CD4-positive, alpha-beta T cell treated with Interleukin-10 for 1 hour (primary cell): ENCODE measurements around the gene PRCD.

Source experiments
- DNase-seq: peaks from one replicate; pipeline ENCODE4 v3.0.0-alpha.2; 2020

The PRCD gene, protein sequence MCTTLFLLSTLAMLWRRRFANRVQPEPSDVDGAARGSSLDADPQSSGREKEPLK

DNA sequence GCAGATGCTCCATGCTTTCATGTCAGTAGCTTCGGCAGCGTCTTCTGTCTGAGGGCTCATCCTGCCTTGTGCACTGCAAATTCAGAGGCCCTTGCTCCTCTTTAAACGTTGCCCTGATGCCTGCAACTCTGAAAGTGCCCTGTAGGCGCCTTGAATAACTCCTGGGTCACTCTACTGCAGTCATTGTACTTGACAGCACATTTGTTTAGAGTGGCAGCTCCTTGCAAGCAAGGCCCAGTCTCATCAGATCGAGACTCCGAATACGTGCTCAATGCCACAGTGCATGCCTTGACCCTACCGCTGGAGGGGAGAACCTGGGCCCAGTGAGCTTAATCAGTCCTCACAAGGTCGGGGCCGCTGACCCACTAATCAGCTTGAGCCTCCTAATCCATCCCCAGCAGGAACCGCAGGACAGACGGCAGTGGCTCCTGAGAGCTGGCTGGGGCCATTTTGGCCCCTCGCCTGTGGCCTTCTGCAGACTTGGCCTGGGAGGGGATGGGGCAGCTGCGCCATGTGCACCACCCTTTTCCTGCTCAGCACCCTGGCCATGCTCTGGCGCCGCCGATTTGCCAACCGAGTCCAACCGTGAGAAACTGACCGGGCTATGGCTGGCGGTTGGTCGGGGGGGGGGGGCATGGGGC lies at the start of gene PRCD:
Gene PRCD (plus strand): TSS at position 414 of the 641 bp plus-strand sequence. CDS start 98 bp downstream, at position 512.
- no peak for DNase-seq

DNA sequence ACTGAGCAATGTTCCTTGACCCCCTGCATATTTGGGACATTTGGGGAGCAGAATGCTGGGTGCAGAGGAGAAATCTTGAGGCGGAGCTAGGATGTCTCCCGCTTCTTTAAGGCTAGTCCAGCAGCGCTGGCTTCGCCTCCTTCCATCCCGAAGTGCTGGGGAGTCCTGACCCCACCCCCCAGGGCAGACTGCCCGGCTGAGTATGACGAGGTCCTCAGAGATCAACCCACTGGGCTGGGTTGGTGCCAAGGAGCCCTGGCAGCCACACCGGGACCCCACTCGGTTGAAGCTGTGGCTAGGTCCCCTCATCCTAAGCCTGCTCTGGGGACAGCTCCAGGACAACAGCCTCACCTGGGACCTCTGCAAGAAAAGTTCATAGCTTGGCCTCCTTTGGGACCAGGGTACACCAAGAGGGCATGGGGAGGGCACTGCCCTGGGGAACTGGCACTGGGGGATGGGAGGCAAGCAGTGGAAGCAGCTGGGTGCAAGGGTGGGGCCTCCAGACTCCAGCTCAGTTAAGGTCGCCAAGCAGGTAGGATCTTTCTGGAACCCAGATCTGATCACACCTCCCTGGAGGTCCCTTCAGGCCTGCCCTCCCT lies 49.6 kb upstream of the PRCD start:
- DNase-seq, result no peak

DNA sequence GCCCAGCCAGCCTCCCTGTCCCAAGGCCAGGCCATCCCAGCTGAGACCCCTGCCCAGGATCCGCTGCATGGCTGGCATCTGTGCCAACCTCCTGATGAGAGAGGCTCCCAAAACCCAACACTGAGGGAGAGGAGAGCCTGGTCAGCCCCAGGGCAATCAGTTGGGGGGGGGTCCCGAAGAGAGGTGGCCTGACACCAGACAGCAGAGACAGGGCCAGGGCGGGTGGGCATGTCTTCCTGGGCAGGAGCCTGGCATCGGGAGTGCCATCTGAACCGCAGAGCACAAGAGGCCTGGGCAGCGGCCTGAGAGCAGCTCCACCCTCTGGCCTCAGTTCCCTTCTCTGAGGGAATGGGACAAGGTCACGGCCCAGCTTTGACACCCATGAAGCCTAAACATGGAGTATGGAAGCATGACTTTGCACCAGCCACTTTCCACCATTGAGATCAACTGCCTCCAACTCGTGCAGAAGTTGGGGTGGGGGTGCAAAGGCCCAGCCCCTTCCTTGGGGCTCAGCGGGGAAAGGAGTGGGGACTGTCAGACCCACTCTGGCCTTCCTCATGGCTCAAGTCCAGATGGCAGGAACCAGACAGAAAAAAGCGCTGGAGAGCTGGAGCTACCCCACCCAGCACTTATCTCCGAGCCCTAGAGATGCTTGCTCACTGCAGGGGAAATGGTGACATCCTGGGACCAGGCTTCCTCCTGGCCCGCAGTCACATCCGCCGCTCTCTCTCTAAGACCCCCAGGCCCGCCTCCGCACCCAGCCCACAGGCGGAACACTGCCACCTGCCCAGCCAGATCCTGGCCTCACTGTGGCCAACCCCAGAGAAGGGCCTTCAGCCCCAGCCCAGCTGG lies 48.3 kb upstream of the PRCD start:
- DNase-seq, result no peak

DNA sequence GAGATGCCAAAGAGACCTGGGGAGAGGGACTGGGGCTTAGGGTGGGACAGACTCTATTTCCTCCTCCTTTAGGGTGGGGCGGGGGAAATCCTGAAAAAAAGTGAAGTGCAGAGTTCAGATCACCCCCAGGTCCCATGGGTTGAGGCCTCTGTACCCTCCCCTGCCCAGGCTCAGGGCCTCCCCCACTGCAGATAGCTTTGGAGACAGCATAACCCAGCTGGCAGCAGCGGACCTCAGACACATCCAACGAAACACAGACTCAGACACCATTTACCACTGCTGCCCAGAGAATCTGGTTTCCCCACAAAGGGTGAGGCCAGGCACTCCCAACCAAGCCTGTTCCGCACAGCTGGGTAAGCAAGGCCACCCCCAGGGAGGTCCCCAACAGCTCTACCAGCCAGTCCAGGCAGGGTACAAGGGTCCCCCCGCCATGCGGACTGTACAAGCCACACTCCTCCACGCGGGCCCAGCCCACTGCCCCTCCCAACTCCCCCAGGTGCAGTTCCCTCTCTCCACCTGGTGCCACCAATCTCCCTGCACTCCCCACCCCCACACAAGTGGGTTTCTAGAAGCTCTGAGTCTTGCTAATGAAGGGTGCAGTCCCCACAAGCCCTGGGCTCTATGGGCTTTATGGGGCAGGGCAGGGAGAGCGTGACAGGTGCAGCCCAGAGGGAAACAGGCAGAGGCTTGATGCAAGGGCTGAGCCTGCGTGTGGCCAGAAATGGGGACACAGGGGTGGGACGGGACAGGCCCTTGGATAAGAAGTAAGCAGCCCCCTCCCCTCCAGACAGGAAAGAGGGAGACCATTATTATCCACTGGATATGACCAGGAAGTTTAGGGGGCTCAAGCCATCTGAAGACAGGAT lies 47.5 kb upstream of the PRCD start:
- DNase-seq, result peak; percentile 17

DNA sequence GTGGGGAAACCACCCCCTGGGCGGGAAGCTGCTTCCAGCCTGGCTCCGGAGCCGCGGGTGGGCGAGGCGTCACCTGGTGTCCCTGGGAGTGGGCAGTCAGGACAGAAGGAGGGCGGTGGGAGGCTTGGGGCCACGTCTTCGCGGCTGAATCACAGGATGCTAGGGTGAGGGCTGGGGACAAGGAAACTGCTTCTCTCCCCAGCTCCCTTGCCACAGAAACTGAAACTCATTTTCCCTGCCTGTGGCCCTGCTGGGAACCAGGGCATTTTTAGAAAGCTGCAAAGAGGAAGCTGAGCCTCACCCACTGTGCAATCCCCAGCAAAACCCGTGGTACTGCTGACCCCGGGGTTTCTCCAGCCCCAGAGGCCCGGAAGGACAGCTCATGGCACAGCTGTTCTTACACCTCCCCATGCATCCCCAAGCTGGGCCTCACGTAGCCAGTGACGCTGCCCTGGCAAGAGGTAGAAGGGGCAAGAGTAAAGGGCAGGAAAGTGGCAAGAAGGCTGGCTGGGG lies 46.8 kb upstream of the PRCD start:
- peak; percentile 56 for DNase-seq

DNA sequence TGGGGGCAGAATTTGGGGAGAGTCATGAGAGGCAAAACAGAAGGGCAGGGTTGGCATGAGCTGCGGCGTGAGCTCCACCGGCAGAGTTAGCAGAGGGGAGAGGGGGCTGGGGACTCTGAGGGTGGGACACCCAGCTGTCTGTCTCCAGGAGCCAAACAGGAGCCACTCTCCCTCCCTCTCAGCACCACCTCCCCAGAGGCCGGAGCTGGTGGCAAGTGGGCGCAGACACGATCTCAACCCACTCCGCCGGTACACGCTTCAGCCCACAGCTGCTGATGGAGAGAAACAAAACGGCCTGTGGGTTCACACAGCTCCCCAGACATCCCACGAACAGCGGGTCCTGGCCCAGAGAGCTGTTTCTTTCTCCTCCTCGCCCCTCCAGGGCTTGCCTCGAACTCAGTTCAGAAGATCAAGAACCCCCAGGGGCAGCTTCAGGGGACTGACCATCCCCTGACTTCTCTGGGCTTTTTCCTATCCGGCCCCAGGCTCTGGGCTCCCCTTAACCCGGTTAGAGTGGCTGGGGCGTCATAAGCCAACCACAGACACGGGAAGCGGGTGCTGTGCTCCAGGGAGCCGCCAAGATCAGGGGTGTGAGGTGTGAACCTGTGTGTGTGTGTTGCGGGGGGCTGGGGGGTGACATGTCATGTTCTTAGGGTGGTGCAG lies 46.2 kb upstream of the PRCD start:
- DNase-seq, result peak; percentile 47

DNA sequence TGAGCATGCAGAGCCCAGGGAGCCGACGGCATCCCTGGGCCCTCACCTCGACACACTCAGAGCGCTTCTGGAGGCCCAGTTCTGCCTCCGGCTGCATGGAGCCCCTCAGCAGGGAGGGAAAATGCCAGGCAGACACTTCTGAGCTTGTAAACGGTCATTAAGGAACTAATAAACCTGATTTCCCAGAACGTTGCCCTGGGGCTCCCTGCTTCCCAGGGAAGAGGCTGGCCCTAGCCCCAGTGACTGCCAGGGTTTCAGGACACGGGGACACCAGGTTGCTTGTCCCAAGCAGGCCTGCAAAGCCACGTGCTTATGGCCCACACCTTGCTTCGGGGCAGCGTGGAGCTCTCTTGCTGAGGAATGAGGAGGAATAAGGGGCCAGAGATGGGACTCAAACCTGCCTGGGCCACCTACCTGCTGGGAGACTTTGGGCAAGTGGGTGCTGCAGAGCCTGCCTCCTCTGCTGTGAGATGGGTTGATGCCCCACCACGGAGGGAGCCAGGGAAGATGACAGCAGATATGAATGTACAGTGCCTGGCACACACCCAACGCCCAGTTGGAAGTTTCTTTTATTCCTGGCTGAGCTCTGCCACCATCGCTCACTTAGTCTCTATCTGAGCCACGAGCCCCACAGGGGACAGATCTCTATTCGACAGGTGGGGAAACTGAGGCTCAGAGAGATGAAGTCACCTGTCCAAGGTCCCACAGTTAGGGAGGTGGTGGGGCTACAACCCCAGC lies 44.0 kb upstream of the PRCD start:
- no peak for DNase-seq

DNA sequence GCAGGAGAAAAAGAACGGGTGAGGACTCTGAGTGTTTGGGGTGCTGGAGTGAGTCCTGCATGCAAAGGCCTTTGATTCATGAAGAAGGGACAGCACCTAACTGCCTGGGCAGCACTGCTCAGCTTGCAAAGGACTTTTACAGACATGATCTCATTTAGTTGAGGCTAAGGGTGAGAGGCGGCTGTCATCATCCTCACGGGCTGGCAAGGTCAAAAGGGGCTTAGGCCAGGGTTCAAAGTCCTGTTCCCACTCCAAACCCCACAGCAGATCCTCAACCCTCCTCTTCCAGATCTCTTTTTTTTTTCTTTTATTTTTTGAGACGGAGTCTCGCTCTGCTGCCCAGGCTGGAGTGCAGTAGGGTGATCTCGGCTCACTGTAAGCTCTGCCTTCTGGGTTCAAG lies 43.4 kb upstream of the PRCD start:
- DNase-seq, result no peak

DNA sequence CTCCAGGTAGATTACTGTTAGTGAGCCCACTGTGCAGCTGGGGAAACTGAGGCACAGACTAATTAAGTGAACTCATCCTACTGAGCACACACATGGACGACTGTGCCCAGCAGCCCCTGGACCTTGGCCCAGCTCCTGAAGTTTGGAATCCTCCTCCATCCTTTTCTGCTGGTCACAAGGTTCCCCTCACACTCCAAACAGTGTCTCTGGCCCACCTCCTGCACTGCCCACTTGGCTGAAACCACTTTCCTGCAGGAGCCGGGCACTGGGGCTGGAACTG lies 42.2 kb upstream of the PRCD start:
- no peak for DNase-seq

DNA sequence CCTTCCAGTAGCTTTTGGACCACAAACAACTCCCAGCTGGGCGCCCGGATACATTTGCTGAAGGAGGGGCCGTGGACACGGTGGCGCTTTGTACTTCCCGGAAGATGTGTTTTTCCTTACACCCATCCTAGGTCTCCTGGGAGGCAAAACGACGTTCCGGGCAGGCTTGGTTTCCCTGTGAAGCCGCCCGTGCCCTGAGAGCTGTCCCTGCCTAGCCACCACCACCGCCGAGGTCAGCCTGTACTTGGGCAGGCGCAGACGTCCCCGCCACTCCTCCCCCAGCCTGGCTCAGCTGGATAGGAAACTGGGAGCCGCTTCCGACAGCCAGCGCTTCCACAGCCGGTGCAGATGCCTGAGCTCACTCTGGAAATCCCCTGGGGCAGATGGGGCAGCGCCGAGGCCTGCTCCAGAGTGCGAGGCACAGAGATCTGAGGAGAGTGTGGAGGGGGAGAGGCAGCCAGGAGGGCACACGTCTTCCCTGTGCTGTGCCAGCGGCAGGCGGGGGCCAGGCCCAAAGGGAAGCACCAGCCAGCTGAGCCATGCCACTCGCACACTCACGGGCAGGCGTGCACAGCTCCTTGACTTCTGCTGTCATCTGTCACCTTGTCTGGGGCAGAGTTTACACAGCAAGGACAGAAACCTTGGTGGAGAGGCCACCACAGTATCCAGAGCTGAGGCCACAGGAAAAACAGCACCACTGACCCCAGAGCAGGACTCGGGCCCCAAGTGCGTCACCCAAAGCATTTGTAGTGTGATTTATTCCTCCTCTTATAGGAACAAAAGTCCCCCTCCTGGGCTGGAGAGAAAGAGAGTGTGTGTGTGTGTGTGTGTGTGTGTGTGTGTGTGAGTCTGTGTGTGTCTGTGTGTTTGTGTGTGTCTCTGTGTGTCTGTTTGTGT lies 41.6 kb upstream of the PRCD start:
- DNase-seq, result no peak

DNA sequence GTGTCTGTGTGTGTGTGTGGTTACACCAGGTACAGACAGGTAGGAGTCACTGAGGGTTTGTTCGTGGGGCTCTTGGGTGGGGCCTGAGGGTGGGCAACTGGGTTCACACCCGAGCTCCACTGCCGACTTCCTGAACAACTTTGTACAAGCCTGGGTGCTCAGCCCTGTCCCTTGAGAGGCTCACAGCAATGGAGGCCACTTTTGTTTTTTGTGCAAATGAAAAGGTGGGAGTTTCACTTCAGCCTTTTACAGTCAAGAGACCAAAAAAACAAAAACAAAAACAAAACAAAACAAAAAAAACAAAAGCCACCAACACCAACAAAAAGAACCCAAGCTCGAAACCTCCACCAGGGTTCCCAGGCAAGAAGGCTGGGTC lies 41.0 kb upstream of the PRCD start:
- DNase-seq, result peak; percentile 21

DNA sequence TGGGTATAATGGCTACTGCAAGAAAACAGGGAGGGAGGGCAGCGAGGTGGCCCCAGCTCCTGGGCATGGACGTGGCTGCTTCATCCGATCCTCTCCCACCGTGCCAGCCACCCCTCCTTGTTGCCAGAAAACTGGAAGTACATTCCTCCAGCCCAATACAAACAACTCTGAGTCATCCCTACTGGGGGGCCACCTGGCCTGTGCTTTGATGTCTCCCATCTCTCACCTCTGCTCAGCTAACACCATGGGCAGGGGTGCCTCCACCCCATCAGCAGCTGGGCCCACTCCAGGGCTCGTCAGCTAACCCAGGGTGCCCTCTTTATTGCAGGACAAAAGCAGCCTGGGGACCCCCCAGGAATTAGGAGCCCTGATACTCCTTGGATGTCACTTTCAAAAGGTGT lies 40.6 kb upstream of the PRCD start:
- DNase-seq, result no peak

DNA sequence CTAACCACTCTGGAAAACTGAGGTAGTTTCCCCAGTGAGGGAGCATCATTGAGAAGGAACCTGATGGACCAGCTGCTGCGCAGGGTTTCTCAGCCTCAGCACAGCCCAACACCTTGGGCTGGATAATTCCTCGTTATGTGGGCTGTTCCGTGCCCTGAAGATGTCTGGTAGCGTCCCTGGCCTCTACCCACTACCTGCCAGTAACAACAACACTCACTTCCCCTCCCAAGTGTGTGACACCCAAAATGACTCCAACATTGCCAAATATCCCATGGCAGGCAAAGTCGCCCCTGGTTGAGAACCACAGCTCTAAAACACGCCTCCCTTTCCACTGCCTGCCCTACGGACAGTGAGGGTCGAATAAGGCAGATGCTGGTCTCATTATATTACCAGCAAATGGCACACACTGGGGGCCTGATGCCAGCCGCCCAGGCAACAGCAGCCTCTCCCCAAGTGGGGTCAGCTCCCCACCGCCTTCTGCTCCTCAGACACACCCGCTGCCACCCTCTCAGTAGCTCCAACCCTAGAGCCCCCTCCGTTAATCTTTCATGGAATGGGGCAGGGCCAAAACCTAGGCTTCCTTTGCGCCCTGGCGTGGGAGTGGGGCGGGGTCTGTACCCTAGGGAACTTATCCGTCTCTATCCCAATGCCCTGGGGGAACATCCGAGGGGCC lies 39.6 kb upstream of the PRCD start:
- DNase-seq, result no peak

DNA sequence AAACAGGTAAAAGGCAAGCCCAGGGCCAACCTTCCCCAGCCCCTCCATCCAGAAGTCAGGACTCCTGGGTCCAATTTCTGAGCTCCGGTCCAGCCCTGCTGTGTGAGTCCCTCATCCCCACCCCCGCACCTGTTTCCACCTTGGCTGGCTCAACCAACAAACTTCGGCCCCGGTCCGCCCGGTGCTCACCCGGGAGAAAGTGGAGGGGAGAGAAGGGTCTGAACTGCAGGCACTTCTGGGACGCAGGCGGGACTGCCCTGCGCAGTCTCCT lies 39.2 kb upstream of the PRCD start:
- no peak for DNase-seq

DNA sequence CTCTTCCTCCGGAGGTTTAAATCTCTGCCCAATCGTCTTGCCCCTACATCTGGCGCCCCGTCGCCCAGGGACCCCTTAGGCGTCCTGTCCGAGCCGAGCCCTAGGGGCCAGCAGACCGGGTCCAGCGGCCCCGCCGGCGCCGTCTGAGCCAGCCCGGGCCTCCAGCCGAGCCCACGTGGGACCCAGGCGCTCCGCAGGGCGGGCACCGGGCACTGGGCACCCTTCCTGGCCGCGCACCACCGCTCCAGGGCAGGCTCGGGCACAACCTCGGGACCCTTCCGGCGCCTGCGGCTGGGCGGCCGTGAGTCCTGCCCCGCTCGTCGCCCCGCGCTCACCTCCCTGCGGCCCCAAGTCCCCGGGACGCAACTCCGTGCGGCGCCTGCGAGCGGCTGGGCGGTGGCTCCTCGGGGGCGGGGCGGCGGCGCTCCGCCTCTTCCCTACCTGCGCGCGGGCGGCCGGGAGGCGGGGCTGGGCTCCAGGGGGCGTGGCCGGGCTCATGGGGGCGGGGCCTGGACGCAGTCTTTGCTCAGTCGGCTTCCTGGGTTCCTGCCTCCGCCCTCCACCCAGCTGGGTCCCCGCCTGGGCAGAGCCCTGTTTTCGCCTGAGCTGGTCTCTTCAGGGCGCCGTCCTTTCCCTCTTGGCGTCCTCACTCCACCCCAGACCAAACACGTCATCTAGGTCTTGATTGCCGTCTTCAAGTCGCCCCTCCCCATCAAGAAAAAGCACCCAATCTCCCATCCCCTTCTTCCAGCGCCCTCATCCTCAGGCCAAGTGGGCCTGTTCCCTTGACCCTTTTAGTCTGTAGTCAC lies 38.6 kb upstream of the PRCD start, which contains the start of gene RHBDF2:
Gene RHBDF2 (minus strand): TSS at position 406 of the 809 bp plus-strand sequence. CDS start 19,899 bp downstream, outside the sequence.
- peak; percentile 96 for DNase-seq

DNA sequence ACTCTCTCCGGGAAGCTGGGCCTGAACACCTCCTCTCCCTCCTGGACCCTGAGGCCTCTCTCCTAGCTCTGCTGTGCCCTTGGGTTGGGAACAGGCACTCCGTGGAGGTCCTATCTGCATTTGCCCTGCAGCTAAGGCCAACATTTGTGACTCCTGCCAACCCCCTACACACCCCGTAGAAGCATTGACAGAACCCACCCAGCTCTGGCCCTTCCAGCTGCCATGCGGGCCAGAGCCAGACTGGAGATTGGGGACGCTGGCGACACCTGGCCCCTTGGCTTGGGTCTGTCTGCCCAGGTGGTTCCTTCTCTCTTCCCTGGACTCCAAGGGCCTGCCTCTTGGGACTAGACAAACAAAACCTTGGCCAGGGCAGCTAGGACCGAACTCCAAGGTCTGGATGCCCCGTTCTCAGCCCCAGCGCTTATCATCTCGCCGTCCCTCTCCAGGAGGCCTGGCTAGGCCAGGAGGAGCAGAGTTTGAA lies 38.0 kb upstream of the PRCD start:
- no peak for DNase-seq

DNA sequence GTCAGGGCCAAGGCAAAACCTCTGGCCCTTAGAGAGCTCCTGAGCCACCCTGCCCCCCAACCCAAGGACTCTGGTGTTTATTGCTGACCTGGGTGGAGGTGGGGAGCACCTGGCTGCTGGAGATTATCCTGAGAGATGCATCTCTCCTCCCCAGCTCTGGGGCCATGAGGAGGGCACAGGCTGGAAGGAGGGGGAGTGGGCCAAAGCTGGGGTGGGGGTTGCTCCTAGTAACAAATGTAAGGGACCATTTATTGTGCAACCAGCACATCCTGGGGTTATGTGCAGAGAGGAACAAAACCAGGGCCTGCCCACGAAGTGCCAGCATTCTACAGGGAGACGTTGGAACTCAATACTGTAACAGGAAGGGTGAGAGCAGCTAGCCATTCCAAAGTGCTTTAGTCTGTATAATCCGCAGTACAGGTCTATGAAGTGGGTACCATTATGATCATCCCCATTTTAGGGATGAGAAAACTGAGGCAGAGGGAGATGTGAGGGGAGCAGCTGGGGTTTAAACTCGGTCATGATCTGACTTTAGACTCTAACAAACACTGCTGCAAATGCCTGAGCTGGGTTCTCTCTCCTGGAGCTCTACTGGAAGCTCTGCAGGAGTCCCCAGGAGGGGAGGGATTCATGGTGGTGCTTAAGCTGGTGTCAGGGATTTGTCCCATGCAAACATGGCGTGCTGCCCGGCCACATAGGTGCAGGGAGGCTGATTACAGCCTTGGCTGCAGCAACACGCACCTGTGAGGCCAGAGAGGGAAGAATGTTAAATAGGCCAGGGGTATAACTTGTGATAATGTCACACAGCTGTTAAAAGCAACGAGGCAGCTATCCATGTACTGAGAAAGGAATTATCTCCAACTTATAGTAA lies 37.3 kb upstream of the PRCD start:
- no peak for DNase-seq

DNA sequence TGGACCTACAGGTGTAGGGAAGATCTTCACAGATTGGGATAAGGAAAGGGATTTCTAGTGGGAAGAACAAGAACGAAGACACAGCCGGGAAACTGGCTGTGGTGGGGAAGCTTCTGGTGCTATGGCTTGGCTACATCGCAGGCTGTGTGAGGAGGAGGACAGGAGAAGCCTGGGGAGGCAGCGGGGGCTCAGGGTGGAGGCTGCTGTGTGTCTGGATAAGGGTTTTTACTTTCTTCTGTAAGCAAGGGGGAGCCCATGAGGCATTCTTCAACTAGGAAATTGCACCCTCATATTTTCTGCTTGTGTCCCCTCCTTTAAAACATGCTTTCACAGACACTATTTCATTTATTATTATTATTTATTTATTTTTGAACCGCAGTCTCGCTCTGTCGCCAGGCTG lies 35.7 kb upstream of the PRCD start:
- no peak for DNase-seq
